MCF 10A (cell line): Measurements from ENCODE around the gene NR5A2. TPM values are rescaled to one million over a fixed set of nuclear protein-coding genes. Genes with fewer than 3 reads are reported as not detected.

Experiments
- BruUV-seq: library from RNA; stranded (reverse); fragments of 400-500 nt; replicated peaks from 2 replicates; lab custom pipeline; 2021; lab: Mats Ljungman, UMichigan
- CTCF ChIA-PET: fragments of 300-600 bp; sonication (Branson Sonifier 250); formaldehyde crosslinking; extraction: SDS; loops from one replicate; lab custom pipeline; 2021; ENCODE audit warnings: antibody characterized with exemption, inconsistent platforms; lab: Yijun Ruan, JAX
- POLR2A ChIA-PET: fragments of 300-600, 350-650 bp; sonication (Branson Sonifier 250); formaldehyde crosslinking; extraction: SDS; loops from one replicate; lab custom pipeline; 2020; ENCODE audit warnings: antibody characterized with exemption, inconsistent platforms; lab: Yijun Ruan, JAX
- DNase-seq: peaks from one replicate; pipeline ENCODE4 v3.0.0-alpha.2; 2018; ENCODE audit not compliant: unreplicated experiment
- H3K27ac Mint-ChIP-seq: one replicate; pipeline ENCODE4 v1.8.0; 2022; ENCODE audit warnings: mild to moderate bottlenecking, low read depth, mixed read lengths; ENCODE audit not compliant: unreplicated experiment
- H3K27me3 Mint-ChIP-seq: one replicate; pipeline ENCODE4 v1.8.0; 2022; ENCODE audit warnings: mixed read lengths; ENCODE audit not compliant: insufficient read depth, unreplicated experiment
- H3K36me3 Mint-ChIP-seq: one replicate; pipeline ENCODE4 v1.8.0; 2022; ENCODE audit warnings: mild to moderate bottlenecking, moderate library complexity, mixed read lengths; ENCODE audit not compliant: insufficient read depth, unreplicated experiment
- H3K4me1 Mint-ChIP-seq: one replicate; pipeline ENCODE4 v1.8.0; 2022; ENCODE audit warnings: mixed read lengths; ENCODE audit not compliant: insufficient read depth, unreplicated experiment
- H3K4me3 Mint-ChIP-seq: one replicate; pipeline ENCODE4 v1.8.0; 2022; ENCODE audit warnings: mild to moderate bottlenecking, moderate library complexity, mixed read lengths; ENCODE audit not compliant: unreplicated experiment
- H3K9me3 Mint-ChIP-seq: one replicate; pipeline ENCODE4 v1.8.0; 2022; ENCODE audit warnings: mixed read lengths; ENCODE audit not compliant: unreplicated experiment
- CTCF ChIP-seq: fragments of 200-600 bp; IDR thresholded peaks from one replicate; pipeline ENCODE4 v1.8.0; 2022; ENCODE audit warnings: antibody characterized with exemption, mild to moderate bottlenecking; ENCODE audit not compliant: unreplicated experiment
- intact Hi-C: fragments of 100-400 bp; cut with micrococcal nuclease; formaldehyde crosslinking; loops from 2 replicates; pipeline ENCODE4 v1.14.1; 2022
- total RNA-seq: library from RNA; stranded (reverse); gene quantifications from 2 replicates; pipeline ENCODE4 v1.2.3, GENCODE V29; 2022

Gene NR5A2
- total RNA-seq, 1 experiment from 2014 or later, result 0.09 TPM

- no peak for TF ChIP-seq CTCF
- intact Hi-C loops, result no loop called here
- Mint-ChIP-seq H3K4me1 (peaks cover 37% of the 10 kb centered on the region), H3K4me3 (no peak overlapping the region), H3K9me3 (no peaks in the 10 kb centered on the region), H3K27me3 (no peaks in the 10 kb centered on the region), H3K27ac (peak overlapping the region; percentile 69), H3K36me3 (no peaks in the 10 kb centered on the region)
- ChIA-PET CTCF (interaction anchor here (0.6 to 1.5 kb wide), 3 partner anchors 84 to 540 kb away, joined by 3 to 4 read pairs (median 3); no protein-coding TSS in a partner anchor), POLR2A (interaction anchor here (2.9 to 4.0 kb wide), 2 partner anchors 8 to 13 kb away, joined by 16 to 18 read pairs; no protein-coding TSS in a partner anchor)
- DNase-seq, result peak; percentile 96
- no TSS peak for BruUV-seq
Observed at GRCh38 chr1:200224315-200224714, 196.8 kb downstream of the NR5A2 start.

GRCh38 chr1:200226268-200226968, 198.9 kb downstream of the NR5A2 start:
- POLR2A ChIA-PET, result interaction anchor here (0.6 to 1.5 kb wide), 5 partner anchors 14 to 198 kb away, joined by 3 to 4 read pairs (median 3); no protein-coding TSS in a partner anchor
- Mint-ChIP-seq H3K4me1 (peaks cover 36% of the 10 kb centered on the region), H3K4me3 (no peak overlapping the region), H3K36me3 (no peaks in the 10 kb centered on the region), H3K27ac (no peak overlapping the region), H3K9me3 (no peaks in the 10 kb centered on the region), H3K27me3 (no peaks in the 10 kb centered on the region)
- no TSS peak for BruUV-seq
- DNase-seq, result no peak
- intact Hi-C loops, result no loop called here
- CTCF ChIA-PET, result interaction anchor here (0.6 to 0.7 kb wide), 4 partner anchors 15 to 272 kb away, joined by 3 to 6 read pairs (median 3); no protein-coding TSS in a partner anchor
- no peak for TF ChIP-seq CTCF

- H3K4me3 Mint-ChIP-seq, result no peak overlapping the region
Observed at GRCh38 chr1:200226969-200227303, 199.4 kb downstream of the NR5A2 start.

More at GRCh38 chr1:200226969-200227303, 199.4 kb downstream of the NR5A2 start:
- Mint-ChIP-seq H3K36me3 (no peaks in the 10 kb centered on the region), H3K27ac (no peak overlapping the region), H3K27me3 (no peaks in the 10 kb centered on the region), H3K9me3 (no peaks in the 10 kb centered on the region), H3K4me1 (peaks cover 33% of the 10 kb centered on the region)
- intact Hi-C loops, result no loop called here
- TF ChIP-seq CTCF, result no peak
- ChIA-PET POLR2A (interaction anchor here (0.8 to 1.5 kb wide), 4 partner anchors 14 to 26 kb away, joined by 3 to 4 read pairs (median 3); no protein-coding TSS in a partner anchor), CTCF (interaction anchor here (0.6 kb wide), 1 partner anchor 14 kb away, joined by 3 read pairs; no protein-coding TSS in a partner anchor)
- BruUV-seq, result no TSS peak
- DNase-seq, result peak; percentile 60
